HG03064 (cell line): ENCODE measurements around the gene MARK3.

Source experiments
- ATAC-seq: cut with Tn5 transposase; IDR thresholded peaks from one replicate; pipeline ENCODE4 v1.9.1; 2021; ENCODE audit warnings: low read depth; ENCODE audit not compliant: unreplicated experiment

Gene MARK3

GRCh38 chr14:103476631-103477030, 91.4 kb downstream of the MARK3 start:
- ATAC-seq = no peak

DNA sequence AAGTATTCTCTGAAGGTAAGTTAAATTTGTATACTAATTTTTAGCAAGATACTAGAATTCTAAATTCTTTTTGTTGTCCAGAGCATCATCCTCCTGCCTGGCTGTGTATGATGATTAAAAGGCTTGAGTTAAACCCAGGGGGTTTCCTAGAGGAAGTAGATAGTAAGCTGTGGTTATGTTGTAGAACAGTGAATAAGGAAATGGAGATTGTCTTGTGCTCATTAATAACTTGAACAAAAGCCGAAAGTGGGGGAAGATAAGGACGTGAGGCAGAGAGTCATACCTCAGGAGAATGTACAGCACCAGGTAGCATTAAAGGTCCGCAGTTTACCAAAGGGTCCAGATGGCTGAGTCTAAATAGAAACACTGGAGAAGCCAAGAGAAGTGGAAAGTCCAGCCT, 95.4 kb downstream of the MARK3 start:
- no peak for ATAC-seq

- ATAC-seq = no peak
Observed at GRCh38 chr14:103483600-103483999, 98.4 kb downstream of the MARK3 start.

DNA sequence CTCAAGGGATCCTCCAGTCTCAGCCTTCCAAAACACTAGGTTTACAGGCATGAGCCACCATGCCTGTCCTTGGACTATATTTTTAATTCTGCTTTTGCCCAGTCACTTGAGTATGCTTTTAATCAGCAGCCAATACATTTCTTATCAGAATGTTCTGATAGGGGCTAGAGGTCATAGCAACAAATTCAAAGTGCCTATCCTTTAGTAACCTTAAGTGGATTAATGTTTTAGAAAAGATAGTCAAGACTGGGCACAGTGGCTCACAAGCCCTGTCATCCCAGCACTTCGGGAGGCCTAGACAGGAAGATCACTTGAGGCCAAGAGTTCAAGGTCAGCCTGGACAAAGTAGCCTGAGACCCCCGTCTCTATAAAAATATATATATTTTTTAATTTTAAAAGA, 100.3 kb downstream of the MARK3 start:
- no peak for ATAC-seq

GRCh38 chr14:103488071-103488470, 102.9 kb downstream of the MARK3 start:
- no peak for ATAC-seq

- no peak for ATAC-seq
Observed at GRCh38 chr14:103488960-103489359, 103.7 kb downstream of the MARK3 start.

DNA sequence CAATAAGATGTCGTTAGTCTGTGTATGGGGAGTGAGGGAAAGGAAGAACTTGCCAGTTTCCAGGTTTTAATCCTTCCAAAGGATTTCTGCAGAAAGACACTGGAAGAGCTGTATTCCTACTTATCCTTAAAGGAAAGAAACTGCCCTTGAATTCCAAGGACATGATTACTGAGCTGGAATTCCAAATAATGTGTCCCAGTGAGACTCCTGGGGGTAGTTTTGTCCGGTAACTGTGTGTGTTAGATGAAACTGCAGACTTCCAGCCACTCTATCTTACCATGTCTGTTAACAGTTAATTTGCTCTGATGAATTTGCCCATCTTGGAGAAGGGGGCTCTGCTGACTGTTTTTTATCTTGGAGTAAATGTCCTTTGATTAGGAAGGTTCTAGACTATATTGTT, 104.4 kb downstream of the MARK3 start:
- no peak for ATAC-seq

- no peak for ATAC-seq
Observed at GRCh38 chr14:103491691-103492090, 106.5 kb downstream of the MARK3 start.

DNA sequence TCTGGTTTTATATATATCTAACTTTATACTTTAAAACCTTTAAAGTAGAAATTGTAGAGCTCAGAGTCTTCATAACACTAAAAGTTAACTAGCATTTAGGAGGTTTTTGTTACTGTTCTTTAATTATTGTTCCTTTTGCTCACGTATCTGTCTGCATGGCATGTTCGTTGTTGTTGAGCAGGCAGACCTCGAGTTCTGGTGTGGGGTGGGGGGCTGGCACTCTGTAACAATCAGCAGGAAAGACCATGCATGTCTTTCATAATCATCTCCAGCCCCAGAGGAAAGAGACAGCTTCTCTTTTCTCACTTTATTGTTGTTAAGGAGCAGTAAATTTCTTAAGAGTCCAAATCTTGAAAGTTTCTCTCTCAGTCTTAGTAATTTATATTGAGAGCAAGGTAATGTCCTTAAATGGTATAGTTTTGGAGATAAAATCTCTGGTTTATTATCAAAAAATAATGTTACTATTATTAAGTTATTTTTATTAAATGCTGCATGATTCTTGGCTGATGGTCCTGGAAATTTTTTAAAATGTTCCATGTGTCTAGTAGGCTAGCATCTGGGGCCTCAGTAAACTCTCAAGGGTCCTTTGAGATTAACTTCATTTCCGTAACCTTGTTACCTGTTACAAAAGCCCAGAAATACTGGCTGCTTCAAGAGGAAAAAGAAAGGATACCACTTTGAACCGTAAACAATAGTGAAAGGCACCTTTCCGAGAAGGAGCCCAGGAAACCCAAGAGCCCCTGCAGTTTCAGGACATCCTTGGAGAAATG, 107.1 kb downstream of the MARK3 start:
- ATAC-seq = no peak

GRCh38 chr14:103495854-103496253, 110.6 kb downstream of the MARK3 start:
- ATAC-seq = no peak

DNA sequence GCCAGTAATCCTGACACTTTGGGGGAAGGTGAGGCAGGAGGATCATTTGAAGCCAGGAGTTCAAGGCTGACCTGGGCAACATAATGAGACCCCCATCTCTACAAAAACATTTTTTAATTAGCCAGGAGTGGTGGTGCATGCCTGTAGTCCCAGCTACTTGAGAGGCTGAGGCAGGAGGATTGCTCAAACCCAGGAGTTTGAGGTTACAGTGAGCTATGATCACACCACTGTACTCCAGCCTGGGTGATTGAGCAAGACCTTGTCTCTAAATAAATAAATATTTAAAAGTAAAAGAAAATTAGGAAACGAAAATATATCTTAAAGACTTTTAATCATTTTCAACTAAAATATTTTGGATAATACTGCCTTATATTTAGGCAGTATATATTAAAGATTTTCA, 111.6 kb downstream of the MARK3 start:
- no peak for ATAC-seq

GRCh38 chr14:103499709-103500108, 114.5 kb downstream of the MARK3 start:
- no peak for ATAC-seq

DNA sequence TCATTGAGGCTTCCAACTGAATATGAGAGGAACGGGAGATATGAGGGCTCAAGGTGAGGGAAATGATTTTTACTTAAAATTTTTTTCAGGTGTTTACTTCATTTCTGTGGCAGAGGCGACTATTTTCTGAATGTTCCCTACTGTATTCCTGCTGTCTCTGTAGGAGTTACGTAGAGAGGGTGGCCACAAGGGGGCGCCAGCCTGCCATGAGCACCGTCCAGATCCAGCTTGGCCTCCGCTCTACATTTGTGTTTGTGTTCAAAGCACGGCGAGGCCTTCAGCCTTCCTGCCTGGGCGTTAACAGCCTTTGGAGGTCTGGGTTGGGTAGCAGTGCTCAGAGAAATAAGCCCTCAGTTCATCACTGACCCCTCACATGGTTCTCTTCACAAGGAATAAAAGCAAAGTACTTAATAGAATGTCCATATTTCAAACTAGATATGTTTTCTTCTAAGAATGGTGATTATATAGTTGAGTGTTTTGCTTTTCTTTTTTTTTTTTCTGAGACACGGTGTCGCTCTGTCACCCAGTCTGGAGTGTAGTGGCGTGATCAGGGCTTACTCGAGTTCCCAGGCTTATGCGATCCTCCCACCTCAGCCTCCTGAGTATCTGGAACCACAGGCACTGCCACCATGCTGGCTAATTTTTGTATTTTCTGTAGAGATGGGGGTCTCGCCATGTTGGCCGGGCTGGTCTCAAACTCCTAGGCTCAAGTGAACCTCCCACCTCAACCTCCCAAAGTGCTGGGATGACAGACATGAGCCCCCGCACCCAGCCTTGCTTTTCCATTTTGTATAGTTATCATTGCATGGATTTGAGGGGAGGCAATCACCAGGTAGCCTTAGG, 115.2 kb downstream of the MARK3 start:
- no peak for ATAC-seq

- ATAC-seq = no peak
Observed at GRCh38 chr14:103501041-103501870, 116.0 kb downstream of the MARK3 start.

GRCh38 chr14:103501921-103502669, 116.9 kb downstream of the MARK3 start:
- no peak for ATAC-seq

GRCh38 chr14:103502877-103503276, 117.7 kb downstream of the MARK3 start:
- ATAC-seq = no peak

- ATAC-seq = no peak
Observed at GRCh38 chr14:103503296-103503695, 118.1 kb downstream of the MARK3 start.

GRCh38 chr14:103504991-103505565, 119.9 kb downstream of the MARK3 start:
- ATAC-seq = no peak

GRCh38 chr14:103507751-103508150, 122.5 kb downstream of the MARK3 start:
- no peak for ATAC-seq
